Esophagus squamous epithelium (tissue), 4 donors: ENCODE measurements around the gene PGM5.

Experiments
- CTCF ChIP-seq, 6 experiments: fragments of 450-650 bp in 4 of 6; fragments of 200-600 bp in 2 of 6; sonication (generic) in 2 of 6; IDR thresholded peaks; one replicate each; pipeline ENCODE4 v1.5.1; 2016 to 2019; ENCODE audit warnings: antibody characterized with exemption in 6 of 6, mild to moderate bottlenecking in 4 of 6, moderate library complexity in 4 of 6
- POLR2A ChIP-seq, 4 donors: fragments of 450-650 bp; IDR thresholded peaks; one replicate each; pipeline ENCODE4 v1.6.1; 2017; ENCODE audit warnings: antibody characterized with exemption in 4 of 4, mild to moderate bottlenecking in 4 of 4, moderate library complexity in 3 of 4

DNA sequence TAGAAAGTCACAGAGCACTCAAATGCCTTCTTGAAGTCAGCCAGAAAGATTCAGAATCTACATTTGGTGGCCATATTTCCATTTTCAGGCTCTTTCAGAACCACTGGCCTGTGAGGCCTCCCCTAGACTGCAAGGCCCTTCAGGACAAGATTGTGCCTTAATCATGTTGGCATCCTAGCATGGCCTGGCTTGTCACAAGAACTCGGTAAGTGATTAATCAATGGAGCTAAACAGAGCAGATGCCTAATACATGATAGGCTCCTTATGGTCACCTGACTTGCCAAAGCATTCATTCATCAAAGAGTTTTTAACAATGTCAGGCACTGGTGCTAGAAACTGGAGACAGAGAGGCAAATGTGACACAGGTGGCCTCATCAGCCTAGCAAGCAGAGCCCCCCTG lies 70.3 kb downstream of the PGM5 start:
- TF ChIP-seq POLR2A (IDR thresholded peaks at IDR 0.05) = no peak
- no peak for TF ChIP-seq CTCF (IDR thresholded peaks at IDR 0.05)
